ENCODE data around the gene SCARB2.

- TF ChIP-seq CTCF (conservative IDR thresholded peaks at IDR 0.05; ENCODE audit: low read depth, low read length) (no peak), CHD1 (IDR thresholded peaks at IDR 0.05; ENCODE audit: low read depth, low read length) (no peak), POLR2A (IDR thresholded peaks at IDR 0.05; ENCODE audit: low read depth, low read length) (no peak), MAFK (IDR thresholded peaks at IDR 0.05; ENCODE audit: low read depth, low read length) (no peak), SMC3 (IDR thresholded peaks at IDR 0.05; ENCODE audit: low read depth, low read length) (no peak)
Observed at GRCh38 chr4:76214177-76214675, 602 bp upstream of the SCARB2 start.
